RWPE2 (cell line): ENCODE data around the gene FNIP1.

Source experiments
- ATAC-seq: fragments of 200-7000 bp; cut with Tn5 transposase; 3 replicates; pipeline ENCODE4 v1.9.1; 2021; ENCODE audit warnings: low read depth
- DNase-seq: peaks from one replicate; pipeline ENCODE4 v3.0.0-alpha.2; 2020; ENCODE audit warnings: low spot score
- H3K27ac ChIP-seq: fragments of 450-650 bp; 2 replicates; pipeline ENCODE4 v1.5.1; 2017; ENCODE audit warnings: mild to moderate bottlenecking; ENCODE audit not compliant: poor library complexity, severe bottlenecking
- H3K27me3 ChIP-seq: fragments of 250-450 bp; sonication (Bioruptor Pico); 2 replicates; pipeline ENCODE4 v1.5.1; 2021; ENCODE audit warnings: mild to moderate bottlenecking, moderate library complexity; ENCODE audit not compliant: insufficient read depth, poor library complexity, severe bottlenecking
- H3K36me3 ChIP-seq: fragments of 250-450 bp; sonication (Bioruptor Pico); 2 replicates; pipeline ENCODE4 v1.5.1; 2020; ENCODE audit warnings: low read depth, mild to moderate bottlenecking, moderate library complexity
- H3K4me1 ChIP-seq: fragments of 250-450 bp; sonication (Bioruptor Pico); 2 replicates; pipeline ENCODE4 v1.5.1; 2021; ENCODE audit warnings: mild to moderate bottlenecking, moderate library complexity; ENCODE audit not compliant: insufficient read depth, poor library complexity, severe bottlenecking
- H3K4me3 ChIP-seq: fragments of 250-450 bp; sonication (Bioruptor Pico); 2 replicates; pipeline ENCODE4 v1.5.1; 2021; ENCODE audit warnings: mild to moderate bottlenecking, moderate library complexity; ENCODE audit not compliant: severe bottlenecking
- H3K9me3 ChIP-seq: fragments of 250-450 bp; sonication (Bioruptor Pico); 2 replicates; pipeline ENCODE4 v1.5.1; 2021; ENCODE audit warnings: mild to moderate bottlenecking, moderate library complexity; ENCODE audit not compliant: severe bottlenecking
- TF ChIP-seq, protein P1 (sequence below): fragments of 450-650 bp; IDR thresholded peaks from one replicate; pipeline ENCODE4 v1.5.1; 2017; ENCODE audit warnings: mild to moderate bottlenecking, moderate library complexity; ENCODE audit not compliant: poor library complexity, severe bottlenecking

The FNIP1 gene

DNA sequence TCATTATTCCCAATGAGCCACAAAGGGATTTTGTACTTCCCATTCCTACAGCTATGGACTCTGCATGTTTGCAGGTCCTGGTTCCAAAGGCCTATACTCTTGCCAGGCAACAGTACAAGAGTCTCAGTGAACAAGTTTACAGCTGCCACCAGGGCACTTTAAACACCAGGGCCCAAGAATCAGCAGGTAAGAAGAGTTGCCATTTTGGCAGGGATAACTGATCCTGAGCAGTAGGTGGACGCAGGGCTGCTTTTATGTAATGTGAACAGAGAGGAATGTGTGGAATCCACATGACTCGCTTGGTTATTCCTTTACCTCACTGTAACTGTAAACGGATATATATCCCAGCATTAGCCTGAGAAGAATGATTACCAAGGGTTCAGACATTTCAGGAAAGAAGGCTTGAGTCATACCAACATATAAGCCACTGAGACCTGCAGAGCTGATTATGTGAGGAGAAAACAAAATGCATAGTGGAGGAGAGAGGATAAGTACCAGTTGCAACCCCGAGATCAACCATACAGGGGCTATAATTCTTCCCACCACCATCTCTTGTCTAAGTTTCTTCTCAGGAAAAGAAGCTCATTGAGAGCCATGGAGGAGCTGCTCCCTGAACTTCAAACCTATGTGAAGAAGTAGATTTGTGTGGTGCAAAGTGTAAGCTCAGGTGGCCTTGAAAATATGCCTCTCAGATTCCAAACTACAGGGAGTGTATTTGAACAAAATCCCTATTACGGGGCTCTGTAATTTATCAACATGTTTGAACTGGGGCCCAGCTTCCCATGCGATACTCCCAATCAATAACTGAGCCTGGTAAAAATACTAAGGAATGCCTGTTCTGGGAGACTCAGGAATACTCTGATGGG is 186.4 kb downstream of the FNIP1 start:
- H3K4me1 ChIP-seq = peaks cover 12% of the 10 kb centered on the region
- peak overlapping the region; percentile 23 for H3K27ac ChIP-seq
- no peak for DNase-seq
- no peaks in the 10 kb centered on the region for H3K9me3 ChIP-seq
- H3K27me3 ChIP-seq = no peaks in the 10 kb centered on the region
- H3K36me3 ChIP-seq = no peaks in the 10 kb centered on the region
- H3K4me3 ChIP-seq = no peak overlapping the region
- peak; percentile 95 for ATAC-seq
- TF ChIP-seq, protein P1, sequence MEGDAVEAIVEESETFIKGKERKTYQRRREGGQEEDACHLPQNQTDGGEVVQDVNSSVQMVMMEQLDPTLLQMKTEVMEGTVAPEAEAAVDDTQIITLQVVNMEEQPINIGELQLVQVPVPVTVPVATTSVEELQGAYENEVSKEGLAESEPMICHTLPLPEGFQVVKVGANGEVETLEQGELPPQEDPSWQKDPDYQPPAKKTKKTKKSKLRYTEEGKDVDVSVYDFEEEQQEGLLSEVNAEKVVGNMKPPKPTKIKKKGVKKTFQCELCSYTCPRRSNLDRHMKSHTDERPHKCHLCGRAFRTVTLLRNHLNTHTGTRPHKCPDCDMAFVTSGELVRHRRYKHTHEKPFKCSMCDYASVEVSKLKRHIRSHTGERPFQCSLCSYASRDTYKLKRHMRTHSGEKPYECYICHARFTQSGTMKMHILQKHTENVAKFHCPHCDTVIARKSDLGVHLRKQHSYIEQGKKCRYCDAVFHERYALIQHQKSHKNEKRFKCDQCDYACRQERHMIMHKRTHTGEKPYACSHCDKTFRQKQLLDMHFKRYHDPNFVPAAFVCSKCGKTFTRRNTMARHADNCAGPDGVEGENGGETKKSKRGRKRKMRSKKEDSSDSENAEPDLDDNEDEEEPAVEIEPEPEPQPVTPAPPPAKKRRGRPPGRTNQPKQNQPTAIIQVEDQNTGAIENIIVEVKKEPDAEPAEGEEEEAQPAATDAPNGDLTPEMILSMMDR = no peak

DNA sequence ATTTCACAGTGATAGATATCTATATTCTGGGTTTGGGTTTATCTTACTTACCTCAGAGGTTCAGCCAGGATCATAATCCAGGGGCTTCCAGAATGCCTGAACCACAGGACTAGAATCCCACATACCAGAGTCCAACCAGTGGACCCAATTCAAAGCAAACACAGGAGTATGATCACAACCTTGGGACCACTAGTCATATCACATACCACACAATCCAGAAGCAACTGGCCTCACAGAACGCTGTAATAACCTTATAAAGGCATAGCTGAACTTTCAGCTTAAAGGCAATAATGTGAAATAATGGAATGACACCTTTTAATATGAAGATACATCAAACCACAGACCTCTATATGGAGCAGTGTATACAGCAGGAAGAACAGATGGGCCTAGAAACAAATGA is 187.0 kb downstream of the FNIP1 start:
- ATAC-seq (no peak), DNase-seq (no peak)
- Histone ChIP-seq H3K27ac (peak overlapping the region; percentile 23), H3K4me3 (no peak overlapping the region), H3K27me3 (no peaks in the 10 kb centered on the region), H3K9me3 (no peaks in the 10 kb centered on the region), H3K36me3 (no peaks in the 10 kb centered on the region), H3K4me1 (peaks cover 12% of the 10 kb centered on the region)
- TF ChIP-seq, protein P1 = no peak

DNA sequence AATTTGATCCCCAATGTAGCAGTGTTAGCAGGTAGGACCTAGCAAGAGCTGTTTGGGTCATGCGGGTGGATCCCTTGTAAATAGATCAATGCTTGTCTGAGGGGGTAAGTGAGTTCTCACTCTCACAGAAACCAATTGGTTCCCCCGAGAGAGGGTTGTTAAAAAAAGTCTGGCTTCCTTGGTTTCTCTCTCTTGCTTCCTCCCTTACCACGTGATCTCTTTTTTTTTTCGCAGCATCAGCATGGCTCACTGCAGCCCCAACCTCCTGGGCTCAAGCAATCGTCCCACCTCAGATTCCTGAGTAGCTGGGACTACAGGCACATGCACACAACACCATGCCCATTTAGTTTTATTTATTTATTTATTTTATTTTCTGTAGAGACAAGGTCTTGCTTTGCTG is 188.2 kb downstream of the FNIP1 start:
- TF ChIP-seq, protein P1 = no peak
- H3K27me3 ChIP-seq = no peaks in the 10 kb centered on the region
- ATAC-seq (no peak), DNase-seq (no peak)
- no peak overlapping the region for H3K27ac ChIP-seq
- H3K9me3 ChIP-seq = no peaks in the 10 kb centered on the region
- H3K4me3 ChIP-seq = no peak overlapping the region
- H3K4me1 ChIP-seq = peaks cover 12% of the 10 kb centered on the region
- H3K36me3 ChIP-seq = peaks cover 8% of the 10 kb centered on the region

DNA sequence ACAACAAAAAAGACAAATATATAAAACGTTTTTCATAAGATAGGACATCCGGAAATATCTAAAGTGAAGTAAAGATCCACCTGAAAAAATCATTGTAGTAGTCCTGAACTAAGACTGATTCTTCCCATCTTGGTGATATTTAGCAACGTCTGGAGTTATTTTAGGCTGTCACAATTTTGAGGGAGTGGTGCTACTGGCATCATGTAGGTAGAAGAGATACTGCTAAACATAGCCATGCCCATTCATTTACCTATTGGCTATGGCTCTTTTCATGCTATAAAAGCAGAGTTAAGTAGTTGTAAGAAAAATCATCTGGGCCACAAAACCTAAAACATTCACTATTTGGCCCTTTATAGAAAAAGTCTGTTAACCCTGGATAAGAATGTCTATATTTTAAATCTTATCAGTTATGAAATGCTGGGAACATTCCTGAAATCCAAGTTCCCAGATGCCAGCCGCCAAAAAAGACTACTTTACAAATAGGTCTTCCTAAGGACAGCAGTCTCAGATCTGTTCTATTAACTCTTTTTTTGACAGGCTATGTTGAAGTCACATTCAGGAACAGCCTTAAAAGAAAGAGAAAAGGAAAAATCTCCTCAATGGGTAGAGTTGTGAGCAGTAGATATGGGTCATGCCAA is 188.8 kb downstream of the FNIP1 start:
- Histone ChIP-seq H3K9me3 (no peaks in the 10 kb centered on the region), H3K4me3 (no peak overlapping the region), H3K27me3 (no peaks in the 10 kb centered on the region), H3K36me3 (peaks cover 12% of the 10 kb centered on the region), H3K27ac (no peak overlapping the region), H3K4me1 (peaks cover 12% of the 10 kb centered on the region)
- no peak for DNase-seq
- ATAC-seq = no peak
- TF ChIP-seq, protein P1 = no peak
